ENCODE data around the gene E2F4.

The E2F4 gene

DNA sequence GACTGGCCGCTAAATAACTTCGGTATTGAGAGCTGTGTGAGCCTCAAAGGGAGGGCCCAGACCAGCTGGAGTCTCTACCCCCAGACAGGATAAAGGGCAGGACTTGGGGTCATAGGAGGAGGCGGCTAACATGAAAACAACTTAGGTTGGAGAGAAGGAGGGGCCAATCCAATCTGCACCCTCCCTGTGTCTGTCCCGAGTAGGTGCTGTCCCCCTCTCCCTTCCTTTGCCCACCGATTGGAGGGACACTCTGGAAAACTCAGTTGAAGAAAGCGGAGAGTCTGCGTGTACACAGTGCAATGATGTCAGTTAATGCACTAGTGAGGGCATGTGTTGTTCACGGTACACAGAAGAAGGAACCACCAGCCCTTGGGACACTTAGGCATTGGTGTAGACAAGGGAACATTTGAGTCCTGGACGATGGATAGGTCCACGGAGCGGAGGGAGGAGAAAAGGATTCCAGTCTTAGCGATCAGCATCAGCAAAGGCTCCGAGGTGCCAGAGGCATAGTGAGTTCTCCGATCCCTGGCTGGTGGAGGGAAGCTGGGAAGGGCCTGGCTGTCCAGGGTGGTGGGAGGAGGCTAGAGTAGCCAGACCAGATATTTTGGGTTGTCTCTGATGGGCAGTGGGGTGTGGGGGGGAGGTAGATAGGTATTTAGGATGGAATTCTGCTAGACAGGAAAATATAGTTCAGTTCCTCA, 20.9 kb upstream of the E2F4 start:
- Mint-ChIP-seq H3K27me3 (ENCODE audit: low read depth, poor library complexity) (peaks cover 90% of the 10 kb centered on the region), H3K4me3 (peak overlapping the region; percentile 86), H3K36me3 (ENCODE audit: low read depth) (peaks cover 9% of the 10 kb centered on the region), H3K9me3 (no peaks in the 10 kb centered on the region), H3K4me1 (peaks cover 40% of the 10 kb centered on the region), H3K27ac (no peak overlapping the region)
- TF ChIP-seq, protein P1, sequence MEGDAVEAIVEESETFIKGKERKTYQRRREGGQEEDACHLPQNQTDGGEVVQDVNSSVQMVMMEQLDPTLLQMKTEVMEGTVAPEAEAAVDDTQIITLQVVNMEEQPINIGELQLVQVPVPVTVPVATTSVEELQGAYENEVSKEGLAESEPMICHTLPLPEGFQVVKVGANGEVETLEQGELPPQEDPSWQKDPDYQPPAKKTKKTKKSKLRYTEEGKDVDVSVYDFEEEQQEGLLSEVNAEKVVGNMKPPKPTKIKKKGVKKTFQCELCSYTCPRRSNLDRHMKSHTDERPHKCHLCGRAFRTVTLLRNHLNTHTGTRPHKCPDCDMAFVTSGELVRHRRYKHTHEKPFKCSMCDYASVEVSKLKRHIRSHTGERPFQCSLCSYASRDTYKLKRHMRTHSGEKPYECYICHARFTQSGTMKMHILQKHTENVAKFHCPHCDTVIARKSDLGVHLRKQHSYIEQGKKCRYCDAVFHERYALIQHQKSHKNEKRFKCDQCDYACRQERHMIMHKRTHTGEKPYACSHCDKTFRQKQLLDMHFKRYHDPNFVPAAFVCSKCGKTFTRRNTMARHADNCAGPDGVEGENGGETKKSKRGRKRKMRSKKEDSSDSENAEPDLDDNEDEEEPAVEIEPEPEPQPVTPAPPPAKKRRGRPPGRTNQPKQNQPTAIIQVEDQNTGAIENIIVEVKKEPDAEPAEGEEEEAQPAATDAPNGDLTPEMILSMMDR (IDR thresholded peaks at IDR 0.05): no peak
- DNase-seq: no peak

DNA sequence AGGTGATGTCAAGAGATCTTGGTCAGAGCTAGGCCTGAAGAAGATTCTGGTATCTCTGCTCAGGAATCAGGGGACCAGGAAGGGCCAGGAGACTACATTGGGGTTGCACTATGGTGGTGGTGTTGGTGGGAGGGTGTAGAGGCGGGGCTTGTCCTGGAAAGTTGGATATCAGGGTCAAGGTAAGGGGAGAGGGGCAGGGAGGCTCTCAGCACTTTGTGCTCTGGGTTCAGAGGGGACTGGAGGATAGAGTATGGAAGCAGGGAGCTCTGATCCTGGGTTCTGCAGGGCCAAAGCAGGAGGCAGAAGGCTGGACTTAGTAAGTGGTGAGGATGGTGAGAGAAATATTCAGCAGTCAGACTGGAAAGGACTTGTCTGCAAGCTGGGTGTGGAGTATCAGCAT, 18.6 kb upstream of the E2F4 start:
- DNase-seq: no peak
- peaks cover 45% of the 10 kb centered on the region for H3K4me1 Mint-ChIP-seq
- no peaks in the 10 kb centered on the region for H3K9me3 Mint-ChIP-seq
- H3K27ac Mint-ChIP-seq: no peak overlapping the region
- H3K36me3 Mint-ChIP-seq (ENCODE audit: low read depth): peaks cover 21% of the 10 kb centered on the region
- TF ChIP-seq, protein P1 (IDR thresholded peaks at IDR 0.05): no peak
- peak overlapping the region; percentile 90 for H3K4me3 Mint-ChIP-seq
- peaks cover 88% of the 10 kb centered on the region for H3K27me3 Mint-ChIP-seq (ENCODE audit: low read depth, poor library complexity)

DNA sequence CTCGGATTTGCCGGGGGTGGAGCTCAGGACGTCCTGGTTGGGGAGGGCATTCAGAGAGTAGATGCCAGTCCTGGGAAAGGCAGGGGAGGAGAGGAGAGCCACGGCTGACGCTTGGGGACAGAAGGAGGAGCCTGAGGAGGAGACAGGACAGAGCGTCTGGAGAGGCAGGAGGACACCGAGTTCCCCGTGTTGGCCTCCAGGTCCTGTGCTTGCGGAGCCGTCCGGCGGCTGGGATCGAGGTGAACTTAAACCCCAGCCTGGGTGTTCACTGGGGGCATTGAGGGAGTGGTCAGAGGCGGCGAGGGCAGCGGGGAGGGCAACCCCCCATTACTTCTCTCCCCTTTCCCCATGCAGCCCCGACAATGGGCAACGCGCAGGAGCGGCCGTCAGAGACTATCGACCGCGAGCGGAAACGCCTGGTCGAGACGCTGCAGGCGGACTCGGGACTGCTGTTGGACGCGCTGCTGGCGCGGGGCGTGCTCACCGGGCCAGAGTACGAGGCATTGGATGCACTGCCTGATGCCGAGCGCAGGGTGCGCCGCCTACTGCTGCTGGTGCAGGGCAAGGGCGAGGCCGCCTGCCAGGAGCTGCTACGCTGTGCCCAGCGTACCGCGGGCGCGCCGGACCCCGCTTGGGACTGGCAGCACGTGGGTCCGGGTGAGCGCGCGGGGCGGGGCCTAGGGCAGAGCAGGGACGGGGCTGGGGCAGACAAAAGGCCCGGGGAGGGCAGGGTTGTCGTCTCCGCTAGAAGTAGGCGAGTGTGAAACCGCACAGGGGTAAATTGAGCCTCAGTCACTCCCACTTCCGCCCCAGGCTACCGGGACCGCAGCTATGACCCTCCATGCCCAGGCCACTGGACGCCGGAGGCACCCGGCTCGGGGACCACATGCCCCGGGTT, 17.9 kb upstream of the E2F4 start:
- Mint-ChIP-seq H3K27ac (no peak overlapping the region), H3K36me3 (ENCODE audit: low read depth) (peaks cover 21% of the 10 kb centered on the region), H3K27me3 (ENCODE audit: low read depth, poor library complexity) (peaks cover 88% of the 10 kb centered on the region), H3K4me1 (peaks cover 49% of the 10 kb centered on the region), H3K4me3 (peak overlapping the region; percentile 90), H3K9me3 (no peaks in the 10 kb centered on the region)
- TF ChIP-seq, protein P1 (IDR thresholded peaks at IDR 0.05): no peak
- peak; percentile 79 for DNase-seq

DNA sequence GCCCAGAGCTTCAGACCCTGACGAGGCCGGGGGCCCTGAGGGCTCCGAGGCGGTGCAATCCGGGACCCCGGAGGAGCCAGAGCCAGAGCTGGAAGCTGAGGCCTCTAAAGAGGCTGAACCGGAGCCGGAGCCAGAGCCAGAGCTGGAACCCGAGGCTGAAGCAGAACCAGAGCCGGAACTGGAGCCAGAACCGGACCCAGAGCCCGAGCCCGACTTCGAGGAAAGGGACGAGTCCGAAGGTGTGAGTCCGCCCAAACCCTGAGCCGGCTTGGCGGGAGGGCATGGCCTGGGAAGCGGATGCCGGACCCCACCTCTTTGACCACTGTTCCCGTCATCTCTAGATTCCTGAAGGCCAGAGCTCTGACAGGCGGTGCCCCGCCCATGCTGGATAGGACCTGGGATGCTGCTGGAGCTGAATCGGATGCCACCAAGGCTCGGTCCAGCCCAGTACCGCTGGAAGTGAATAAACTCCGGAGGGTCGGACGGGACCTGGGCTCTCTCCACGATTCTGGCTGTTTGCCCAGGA, 17.2 kb upstream of the E2F4 start:
- H3K4me1 Mint-ChIP-seq: peaks cover 42% of the 10 kb centered on the region
- peak overlapping the region; percentile 30 for H3K4me3 Mint-ChIP-seq
- TF ChIP-seq, protein P1 (IDR thresholded peaks at IDR 0.05): no peak
- peaks cover 21% of the 10 kb centered on the region for H3K36me3 Mint-ChIP-seq (ENCODE audit: low read depth)
- H3K27ac Mint-ChIP-seq: no peak overlapping the region
- DNase-seq: no peak
- H3K9me3 Mint-ChIP-seq: no peaks in the 10 kb centered on the region
- H3K27me3 Mint-ChIP-seq (ENCODE audit: low read depth, poor library complexity): peaks cover 88% of the 10 kb centered on the region

DNA sequence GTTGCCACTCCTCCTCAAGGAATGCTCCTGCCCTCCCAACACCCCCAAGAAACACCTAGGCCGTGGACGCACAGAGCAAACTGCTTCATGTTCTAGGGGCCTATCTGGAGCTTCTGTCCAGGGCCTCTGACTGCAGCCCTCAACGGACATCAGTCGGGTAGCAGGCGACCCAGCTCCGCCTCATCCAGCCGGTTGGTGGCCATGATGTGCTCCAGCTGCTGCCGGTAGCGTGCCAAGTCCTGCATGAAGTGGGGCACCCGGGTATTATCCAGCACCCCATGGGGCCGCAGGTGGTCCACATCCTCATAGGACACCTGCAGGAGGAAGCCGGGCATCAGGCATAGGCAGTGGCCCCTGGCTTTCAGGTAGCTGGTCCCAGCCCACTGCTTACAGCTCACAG, 15.3 kb upstream of the E2F4 start:
- Mint-ChIP-seq H3K4me1 (peaks cover 27% of the 10 kb centered on the region), H3K27me3 (ENCODE audit: low read depth, poor library complexity) (peaks cover 75% of the 10 kb centered on the region), H3K27ac (no peak overlapping the region), H3K36me3 (ENCODE audit: low read depth) (peaks cover 21% of the 10 kb centered on the region), H3K9me3 (no peaks in the 10 kb centered on the region), H3K4me3 (no peak overlapping the region)
- DNase-seq: no peak
- TF ChIP-seq, protein P1 (IDR thresholded peaks at IDR 0.05): no peak
